Effector memory CD4-positive, alpha-beta T cell (primary cell): ENCODE results near the gene GPR37L1.

Experiments used
- DNase-seq, 3 donors: peaks; one replicate each; pipeline ENCODE4 v3.0.0-alpha.2; 2020
- H3K27ac ChIP-seq: 2 replicates; pipeline ENCODE4 v1.7.0; 2013; ENCODE audit warnings: mild to moderate bottlenecking, low read length, moderate library complexity; ENCODE audit not compliant: insufficient read depth, poor library complexity, severe bottlenecking
- H3K27me3 ChIP-seq: replicated peaks from 2 replicates; pipeline ENCODE4 v1.7.0; 2013; ENCODE audit warnings: mild to moderate bottlenecking, low read length; ENCODE audit not compliant: insufficient read depth, control insufficient read depth, poor library complexity, severe bottlenecking
- H3K36me3 ChIP-seq: 2 replicates; pipeline ENCODE4 v1.7.0; 2013; ENCODE audit warnings: mild to moderate bottlenecking, low read length, moderate library complexity; ENCODE audit not compliant: control insufficient read depth, insufficient read depth
- H3K4me1 ChIP-seq: 2 replicates; pipeline ENCODE4 v1.7.0; 2013; ENCODE audit warnings: low read length, mild to moderate bottlenecking; ENCODE audit not compliant: control insufficient read depth, insufficient read depth, poor library complexity, severe bottlenecking
- H3K4me3 ChIP-seq: 2 replicates; pipeline ENCODE4 v1.7.0; 2013; ENCODE audit warnings: low read length, low read depth, mild to moderate bottlenecking; ENCODE audit not compliant: insufficient read depth, poor library complexity, severe bottlenecking
- H3K9me3 ChIP-seq: 2 replicates; pipeline ENCODE4 v1.7.0; 2013; ENCODE audit warnings: mild to moderate bottlenecking, low read length, moderate library complexity; ENCODE audit not compliant: control insufficient read depth
- total RNA-seq, 3 donors: gene quantifications; one replicate each; lab custom pipeline; 2026; lab: John Stamatoyannopoulos, UW

Gene GPR37L1, protein sequence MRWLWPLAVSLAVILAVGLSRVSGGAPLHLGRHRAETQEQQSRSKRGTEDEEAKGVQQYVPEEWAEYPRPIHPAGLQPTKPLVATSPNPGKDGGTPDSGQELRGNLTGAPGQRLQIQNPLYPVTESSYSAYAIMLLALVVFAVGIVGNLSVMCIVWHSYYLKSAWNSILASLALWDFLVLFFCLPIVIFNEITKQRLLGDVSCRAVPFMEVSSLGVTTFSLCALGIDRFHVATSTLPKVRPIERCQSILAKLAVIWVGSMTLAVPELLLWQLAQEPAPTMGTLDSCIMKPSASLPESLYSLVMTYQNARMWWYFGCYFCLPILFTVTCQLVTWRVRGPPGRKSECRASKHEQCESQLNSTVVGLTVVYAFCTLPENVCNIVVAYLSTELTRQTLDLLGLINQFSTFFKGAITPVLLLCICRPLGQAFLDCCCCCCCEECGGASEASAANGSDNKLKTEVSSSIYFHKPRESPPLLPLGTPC
- total RNA-seq, result 0 reads per million in 3 donors

DNA sequence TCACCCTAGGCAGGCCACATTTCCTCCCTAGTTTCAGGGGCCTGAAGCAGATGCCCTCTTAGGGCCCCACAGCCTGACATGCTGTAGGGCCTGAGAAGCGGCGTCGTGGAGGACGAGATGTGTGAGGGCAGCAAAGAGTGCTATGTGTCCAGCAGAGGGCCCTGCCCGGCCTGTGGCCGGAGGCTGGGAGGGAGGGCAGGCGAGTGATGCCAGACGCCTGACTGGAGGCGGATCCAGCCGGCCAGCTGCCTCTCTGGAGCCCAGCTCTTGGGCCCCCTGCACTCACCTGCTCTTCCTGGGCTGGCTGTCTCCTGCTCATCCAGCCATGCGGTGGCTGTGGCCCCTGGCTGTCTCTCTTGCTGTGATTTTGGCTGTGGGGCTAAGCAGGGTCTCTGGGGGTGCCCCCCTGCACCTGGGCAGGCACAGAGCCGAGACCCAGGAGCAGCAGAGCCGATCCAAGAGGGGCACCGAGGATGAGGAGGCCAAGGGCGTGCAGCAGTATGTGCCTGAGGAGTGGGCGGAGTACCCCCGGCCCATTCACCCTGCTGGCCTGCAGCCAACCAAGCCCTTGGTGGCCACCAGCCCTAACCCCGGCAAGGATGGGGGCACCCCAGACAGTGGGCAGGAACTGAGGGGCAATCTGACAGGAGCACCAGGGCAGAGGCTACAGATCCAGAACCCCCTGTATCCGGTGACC lies at the start of gene GPR37L1:
GPR37L1 (plus strand) TSS at position 279 of the 697 bp plus-strand sequence; CDS start at position 326, 47 bp downstream.
- no peaks in the 10 kb centered on the region for H3K4me1 ChIP-seq
- H3K4me3 ChIP-seq, result no peak within 1 kb of the TSS
- no peaks in the 10 kb centered on the region for H3K27me3 ChIP-seq
- no peaks in the 10 kb centered on the region for H3K9me3 ChIP-seq
- H3K27ac ChIP-seq, result no peak within 1 kb of the TSS
- no peak for DNase-seq
- H3K36me3 ChIP-seq, result no peaks in the 10 kb centered on the region

DNA sequence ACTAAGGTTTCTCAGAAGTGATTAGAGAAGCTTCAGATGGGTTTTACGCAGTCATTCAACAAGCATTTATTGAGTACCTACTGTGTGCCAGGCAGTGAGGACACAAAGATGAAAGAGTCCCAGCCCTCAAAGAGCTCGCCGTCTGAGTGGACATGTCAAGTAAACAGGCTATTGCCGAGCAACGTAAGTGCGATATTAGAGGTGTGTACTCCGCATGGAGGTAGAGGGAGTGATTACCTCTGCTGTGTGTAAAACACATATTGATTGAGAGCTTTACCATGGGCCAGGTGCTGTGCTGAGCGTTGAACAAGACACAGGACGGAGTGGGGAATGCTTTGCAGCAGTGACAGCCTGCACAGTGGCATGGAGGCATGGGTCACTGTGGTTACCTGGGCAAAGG lies 49.5 kb upstream of the GPR37L1 start:
- no peaks in the 10 kb centered on the region for H3K27me3 ChIP-seq
- H3K36me3 ChIP-seq, result no peaks in the 10 kb centered on the region
- H3K27ac ChIP-seq, result no peak overlapping the region
- no peaks in the 10 kb centered on the region for H3K4me1 ChIP-seq
- DNase-seq, result no peak
- H3K9me3 ChIP-seq, result no peaks in the 10 kb centered on the region
- H3K4me3 ChIP-seq, result no peak overlapping the region

DNA sequence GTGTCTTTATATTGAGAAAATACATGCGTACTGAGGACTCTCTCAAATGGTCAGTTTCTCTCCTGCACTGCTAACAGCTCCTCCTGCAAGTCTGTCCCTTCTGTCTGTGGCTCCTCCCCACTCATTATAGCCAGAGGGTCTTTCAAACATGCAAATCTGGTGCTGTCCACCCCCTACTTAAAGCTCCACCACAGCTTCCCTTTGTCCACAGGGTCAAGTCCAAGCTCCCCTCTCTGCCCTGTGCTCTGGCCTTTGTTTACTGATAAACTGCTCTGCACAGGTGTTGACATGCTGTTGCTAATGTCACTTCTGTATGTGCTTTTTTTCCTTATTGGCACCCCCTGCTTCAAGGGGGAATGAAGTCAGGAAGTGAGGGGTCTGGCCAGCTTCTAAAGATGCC lies 47.7 kb upstream of the GPR37L1 start:
- no peaks in the 10 kb centered on the region for H3K36me3 ChIP-seq
- H3K9me3 ChIP-seq, result no peaks in the 10 kb centered on the region
- DNase-seq, result no peak
- H3K4me3 ChIP-seq, result no peak overlapping the region
- H3K27ac ChIP-seq, result no peak overlapping the region
- no peaks in the 10 kb centered on the region for H3K4me1 ChIP-seq
- H3K27me3 ChIP-seq, result no peaks in the 10 kb centered on the region

DNA sequence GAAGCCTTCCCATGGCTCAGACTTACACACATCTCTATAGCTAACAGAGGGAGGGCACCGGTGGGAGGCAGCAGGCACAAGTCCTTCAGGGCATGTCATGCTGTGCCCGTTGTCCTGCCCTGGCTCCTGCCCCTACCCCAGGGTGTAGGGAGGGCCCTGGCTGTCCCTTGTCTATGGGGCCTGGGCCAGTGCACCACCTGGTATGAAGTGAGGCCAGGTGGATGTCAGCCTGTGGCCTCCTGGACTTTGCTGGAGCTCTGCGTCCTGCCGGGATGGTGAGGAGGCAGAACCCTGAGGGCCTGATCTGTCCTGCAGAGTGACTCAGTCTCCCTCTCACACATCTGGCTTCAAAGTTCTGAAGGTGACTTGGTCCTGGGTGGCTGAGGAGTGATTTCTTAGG lies 47.3 kb upstream of the GPR37L1 start:
- no peaks in the 10 kb centered on the region for H3K27me3 ChIP-seq
- no peak overlapping the region for H3K27ac ChIP-seq
- H3K4me3 ChIP-seq, result no peak overlapping the region
- H3K36me3 ChIP-seq, result no peaks in the 10 kb centered on the region
- no peaks in the 10 kb centered on the region for H3K9me3 ChIP-seq
- H3K4me1 ChIP-seq, result no peaks in the 10 kb centered on the region
- DNase-seq, result no peak

DNA sequence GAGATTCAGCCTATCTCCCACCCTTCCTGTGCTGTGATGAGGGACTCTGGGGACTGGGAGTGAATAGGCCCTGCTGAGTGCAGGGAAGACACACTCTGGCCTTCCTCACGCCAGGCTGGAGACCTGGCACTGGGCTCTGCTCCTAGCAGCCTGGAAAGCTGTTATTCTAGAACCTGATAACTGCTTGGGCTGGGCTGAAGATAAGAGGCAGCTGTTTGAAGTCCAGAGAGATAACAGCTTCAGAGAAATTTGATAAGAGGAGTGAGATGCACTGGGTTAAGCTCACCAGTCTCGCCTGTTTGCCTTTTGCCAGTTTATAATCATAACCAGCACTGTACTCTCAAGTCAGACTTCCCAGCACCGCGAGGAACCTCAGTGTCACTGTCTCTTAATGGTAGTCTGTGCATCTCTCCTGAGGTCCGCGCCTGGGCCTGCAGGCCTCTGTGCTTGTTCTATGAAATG lies 46.6 kb upstream of the GPR37L1 start:
- H3K4me1 ChIP-seq, result no peaks in the 10 kb centered on the region
- no peaks in the 10 kb centered on the region for H3K36me3 ChIP-seq
- no peak for DNase-seq
- H3K27me3 ChIP-seq, result no peaks in the 10 kb centered on the region
- H3K4me3 ChIP-seq, result no peak overlapping the region
- H3K27ac ChIP-seq, result no peak overlapping the region
- no peaks in the 10 kb centered on the region for H3K9me3 ChIP-seq

DNA sequence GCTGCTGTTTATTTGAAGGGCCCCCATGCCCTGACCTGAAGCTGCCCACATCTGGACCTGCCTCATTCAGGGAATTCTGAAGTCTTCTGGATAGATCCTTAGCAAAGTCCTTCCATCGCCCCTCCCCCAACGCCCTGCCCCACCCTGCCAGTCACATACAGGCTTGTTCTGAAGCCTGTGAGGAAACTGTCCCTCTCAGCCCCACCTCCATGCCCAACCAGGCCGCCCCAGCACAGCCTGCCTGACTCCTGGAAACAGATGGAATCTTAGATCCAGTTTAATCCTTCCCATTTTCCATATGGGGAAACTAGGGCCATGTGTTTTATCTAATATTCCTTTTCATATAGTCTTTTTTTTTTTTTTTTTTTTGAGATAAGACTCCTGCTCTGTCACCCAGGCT lies 44.5 kb upstream of the GPR37L1 start:
- no peak overlapping the region for H3K4me3 ChIP-seq
- no peaks in the 10 kb centered on the region for H3K9me3 ChIP-seq
- DNase-seq, result no peak
- H3K27me3 ChIP-seq, result no peaks in the 10 kb centered on the region
- no peak overlapping the region for H3K27ac ChIP-seq
- no peaks in the 10 kb centered on the region for H3K4me1 ChIP-seq
- H3K36me3 ChIP-seq, result no peaks in the 10 kb centered on the region

DNA sequence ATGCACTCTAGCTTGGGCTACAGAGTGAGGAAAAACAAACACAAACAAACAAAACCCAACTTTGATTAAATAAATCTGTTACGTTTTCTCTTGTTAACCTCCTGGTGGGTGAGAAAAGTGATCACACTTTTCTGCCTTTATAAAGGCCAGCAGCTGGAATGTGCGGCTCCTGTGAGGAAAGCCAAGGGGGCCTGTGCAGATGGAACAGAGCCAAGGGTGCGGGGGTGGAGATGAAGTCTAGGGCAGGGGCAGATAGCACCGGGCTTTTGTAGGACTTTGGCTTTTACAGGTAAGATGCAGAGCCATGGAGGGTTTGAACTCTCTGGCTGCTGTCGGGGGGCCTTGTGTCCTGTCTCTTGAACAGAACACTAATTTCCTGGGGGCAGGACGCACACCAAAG lies 40.7 kb upstream of the GPR37L1 start:
- no peaks in the 10 kb centered on the region for H3K27me3 ChIP-seq
- no peaks in the 10 kb centered on the region for H3K36me3 ChIP-seq
- H3K4me3 ChIP-seq, result no peak overlapping the region
- no peaks in the 10 kb centered on the region for H3K4me1 ChIP-seq
- no peak overlapping the region for H3K27ac ChIP-seq
- no peak for DNase-seq
- no peaks in the 10 kb centered on the region for H3K9me3 ChIP-seq

DNA sequence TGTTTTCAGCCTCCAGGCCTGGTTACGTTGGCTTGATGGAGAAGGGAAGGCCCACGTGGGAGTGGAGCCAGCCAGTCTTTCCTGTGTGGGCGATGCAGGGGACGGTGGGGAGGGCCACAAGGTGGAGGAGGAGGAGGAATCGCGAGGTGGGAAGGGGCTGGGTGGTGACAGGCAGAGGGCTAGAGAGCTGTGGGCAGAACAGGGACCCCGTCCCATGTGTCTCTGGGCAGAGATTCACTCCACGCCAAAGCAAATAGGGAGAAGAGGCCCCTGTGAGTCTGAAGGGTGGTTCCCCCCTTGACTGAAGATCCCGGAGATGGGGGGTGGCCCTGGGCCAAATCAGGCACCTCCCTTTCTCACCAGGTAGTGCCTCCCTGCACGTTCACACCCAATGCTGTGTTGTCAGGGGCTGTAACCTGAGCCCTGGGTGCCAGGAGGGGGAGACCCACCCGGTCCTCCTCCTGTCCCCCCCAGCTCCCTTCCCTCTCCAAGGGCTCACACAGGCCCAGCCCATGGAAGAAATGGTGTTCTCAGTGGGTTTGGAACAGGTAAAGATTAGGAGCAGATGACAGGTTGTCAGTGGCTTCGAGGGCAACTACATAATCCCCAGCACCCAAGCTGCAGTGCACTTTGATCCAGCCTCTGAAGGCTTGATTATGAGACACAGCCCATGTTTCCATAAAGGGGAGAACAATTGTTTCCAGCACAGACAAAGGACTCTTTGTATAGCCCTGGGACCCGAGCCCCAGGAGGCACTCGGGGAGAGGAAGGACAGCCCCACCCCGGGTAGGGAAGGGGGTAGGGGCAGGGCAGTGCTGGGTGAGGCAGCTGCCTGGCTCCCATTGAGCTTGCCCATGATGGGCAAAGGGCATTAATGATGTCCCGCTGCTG lies 37.7 kb upstream of the GPR37L1 start:
- no peaks in the 10 kb centered on the region for H3K9me3 ChIP-seq
- no peak for DNase-seq
- no peaks in the 10 kb centered on the region for H3K4me1 ChIP-seq
- H3K27me3 ChIP-seq, result no peaks in the 10 kb centered on the region
- H3K4me3 ChIP-seq, result no peak overlapping the region
- H3K36me3 ChIP-seq, result no peaks in the 10 kb centered on the region
- no peak overlapping the region for H3K27ac ChIP-seq

DNA sequence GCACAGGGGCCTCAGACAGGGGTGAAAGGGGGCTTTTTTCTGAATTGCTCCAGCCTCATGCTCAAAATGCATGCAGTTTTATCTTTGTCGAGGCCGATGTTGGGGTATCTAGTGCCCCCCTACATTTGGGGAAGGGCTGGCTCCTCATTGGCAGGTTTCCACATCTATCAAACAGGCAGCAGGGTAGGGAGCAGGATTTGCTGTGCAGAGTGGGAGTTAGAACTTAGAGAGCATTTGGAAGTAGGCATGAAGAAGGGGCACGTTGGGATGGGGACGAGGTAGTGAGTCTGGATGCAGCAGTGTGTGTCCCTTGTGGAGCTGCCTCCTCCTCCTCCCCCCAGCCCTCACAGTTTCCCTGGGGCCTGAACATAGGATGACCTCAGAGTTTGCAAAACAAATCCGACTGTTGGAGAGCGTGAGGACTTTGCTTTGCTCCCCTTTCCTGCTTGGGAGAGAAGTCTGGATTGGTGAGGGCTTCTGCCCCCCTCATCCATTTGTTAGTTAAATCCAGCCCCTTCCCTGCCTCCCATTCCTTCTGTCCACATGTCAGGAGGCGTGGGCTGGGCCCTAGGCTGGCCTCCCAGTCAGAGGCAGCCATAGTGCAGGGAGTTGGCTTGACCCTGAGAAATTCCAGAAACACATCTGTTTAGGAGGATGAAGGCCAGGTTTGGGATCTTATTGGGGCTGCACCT lies 36.9 kb upstream of the GPR37L1 start:
- H3K4me3 ChIP-seq, result no peak overlapping the region
- DNase-seq, result no peak
- no peaks in the 10 kb centered on the region for H3K27me3 ChIP-seq
- no peaks in the 10 kb centered on the region for H3K9me3 ChIP-seq
- H3K4me1 ChIP-seq, result no peaks in the 10 kb centered on the region
- no peak overlapping the region for H3K27ac ChIP-seq
- H3K36me3 ChIP-seq, result no peaks in the 10 kb centered on the region
